Measurements from ENCODE around the gene RNU1-3.
"Not testable (repeated sequence)": the region's sequence is repeated elsewhere in the genome, so short reads cannot be mapped to it uniquely, and the experiment has no call there.

RNU1-3 gene

DNA sequence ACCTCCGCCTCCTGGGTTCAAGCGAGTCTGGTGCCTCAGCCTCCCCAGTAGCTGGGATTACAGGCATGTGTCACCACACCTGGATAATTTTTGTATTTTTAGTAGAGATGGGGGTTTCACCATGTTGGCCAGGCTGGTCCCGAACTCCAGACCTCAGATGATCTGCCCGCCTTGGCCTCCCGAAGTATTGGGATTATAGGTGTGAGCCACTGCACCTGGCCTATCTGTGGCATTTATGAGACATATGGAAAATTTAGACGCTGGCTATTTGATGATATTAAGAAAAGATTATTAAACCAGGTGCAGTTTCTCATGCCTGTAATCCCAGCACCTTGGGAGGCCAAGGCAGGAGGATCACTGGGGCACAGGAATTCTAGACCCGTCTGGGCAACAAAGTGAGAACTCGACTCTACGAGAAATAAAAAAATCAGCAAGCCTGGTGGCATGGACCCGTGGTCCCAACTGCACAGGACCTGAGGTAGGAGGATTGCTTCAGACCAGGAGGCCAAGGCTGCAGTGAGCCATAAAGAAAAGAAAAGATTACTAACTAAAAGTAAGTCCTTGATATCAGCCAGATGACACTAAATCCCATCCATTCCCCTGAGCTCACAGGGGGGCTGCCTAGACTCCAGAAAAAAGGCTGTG lies 30.1 kb downstream of the RNU1-3 start:
- not testable (repeated sequence) for DNase-seq (ENCODE audit: low spot score)

DNA sequence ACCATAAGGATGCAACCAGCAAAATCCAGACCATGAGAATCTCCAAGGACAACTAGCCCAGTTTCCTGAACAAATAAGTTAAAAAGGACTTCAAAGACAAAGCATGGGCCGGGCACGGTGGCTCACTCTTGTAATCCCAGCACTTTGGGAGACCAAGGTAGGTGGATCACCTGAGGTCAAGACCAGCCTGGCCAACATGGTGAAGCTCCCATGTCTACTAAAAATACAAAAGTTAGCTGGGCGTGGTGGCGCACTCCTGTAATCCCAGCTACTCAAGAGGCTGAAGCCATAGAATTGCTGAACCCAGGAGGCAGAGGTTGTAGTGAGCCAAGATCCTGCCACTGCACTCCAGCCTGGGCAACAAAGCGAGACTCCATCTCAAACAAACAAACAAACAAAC lies 30.8 kb downstream of the RNU1-3 start:
- DNase-seq (ENCODE audit: low spot score): not testable (repeated sequence)

DNA sequence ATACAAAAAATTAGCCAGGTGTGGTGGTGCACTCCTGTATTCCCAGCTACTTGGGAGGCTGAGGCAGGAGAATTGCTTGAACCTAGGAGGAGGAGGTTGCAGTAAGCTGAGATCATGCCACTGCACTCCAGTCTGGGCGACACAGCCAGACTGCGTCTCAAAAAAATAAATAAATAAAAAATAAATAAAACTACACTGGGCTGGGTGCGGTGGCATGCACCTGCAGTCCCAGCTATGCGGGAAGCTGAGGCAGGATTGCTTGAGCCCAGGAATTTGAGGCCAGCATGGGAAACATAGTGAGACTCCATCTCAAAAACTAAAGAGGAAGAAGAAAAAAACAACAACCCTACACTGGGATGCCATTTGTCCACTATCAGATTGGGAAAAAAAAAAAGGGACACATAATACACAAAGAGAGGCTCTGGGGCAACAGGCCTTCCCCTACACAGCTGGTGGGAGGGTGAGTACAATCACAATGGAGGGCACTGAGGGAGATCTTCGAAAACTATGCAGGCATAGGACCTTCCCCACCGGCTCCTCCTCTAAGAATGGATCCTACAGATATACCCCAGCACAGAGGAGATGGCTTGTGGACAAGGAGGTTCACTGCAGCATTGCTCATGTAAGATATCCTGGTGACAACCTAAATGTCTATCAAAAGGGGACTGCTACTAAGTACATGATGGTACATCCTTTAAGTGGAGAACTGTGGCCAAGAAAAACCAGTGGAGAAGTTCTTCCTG lies 33.0 kb downstream of the RNU1-3 start:
- DNase-seq (ENCODE audit: low spot score): not testable (repeated sequence)

DNA sequence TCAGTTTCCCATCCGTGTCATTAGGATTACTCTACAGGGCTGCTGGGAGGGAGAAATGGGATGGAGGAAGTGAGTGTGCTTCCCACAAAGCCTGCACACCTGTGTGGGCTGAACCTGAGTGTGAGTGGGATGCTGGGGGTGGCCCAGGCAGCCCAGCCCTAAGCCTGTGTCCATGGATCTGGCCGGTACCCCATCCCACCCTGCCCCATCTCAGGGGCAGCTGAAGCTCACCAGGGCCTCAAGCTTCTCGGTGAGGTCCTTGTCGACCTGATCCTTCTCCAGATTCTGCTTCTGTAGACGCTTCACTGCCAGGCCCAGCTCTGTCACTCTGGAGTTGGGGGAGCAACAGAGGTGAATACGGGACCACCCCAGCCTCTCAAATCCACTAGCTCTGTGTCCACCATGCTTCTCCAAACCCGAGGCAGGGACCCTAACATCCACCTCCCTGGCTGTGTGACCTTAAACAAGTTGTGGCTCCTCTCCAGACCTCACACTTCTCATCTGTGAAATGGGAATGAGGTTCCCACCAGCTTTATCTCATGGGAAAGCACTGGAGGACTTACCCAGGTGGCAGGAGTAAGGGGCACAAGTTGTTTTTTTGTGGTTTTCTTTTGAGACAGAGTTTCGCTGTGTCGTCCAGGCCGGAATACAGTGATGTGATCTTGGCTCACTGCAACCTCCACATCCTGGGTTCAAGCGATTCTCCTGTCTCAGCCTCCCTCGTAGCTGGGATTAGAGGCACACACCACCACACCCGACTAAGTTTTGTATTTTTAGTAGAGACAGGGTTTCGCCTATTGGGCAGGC lies 34.5 kb downstream of the RNU1-3 start:
- DNase-seq (ENCODE audit: low spot score): not testable (repeated sequence)

DNA sequence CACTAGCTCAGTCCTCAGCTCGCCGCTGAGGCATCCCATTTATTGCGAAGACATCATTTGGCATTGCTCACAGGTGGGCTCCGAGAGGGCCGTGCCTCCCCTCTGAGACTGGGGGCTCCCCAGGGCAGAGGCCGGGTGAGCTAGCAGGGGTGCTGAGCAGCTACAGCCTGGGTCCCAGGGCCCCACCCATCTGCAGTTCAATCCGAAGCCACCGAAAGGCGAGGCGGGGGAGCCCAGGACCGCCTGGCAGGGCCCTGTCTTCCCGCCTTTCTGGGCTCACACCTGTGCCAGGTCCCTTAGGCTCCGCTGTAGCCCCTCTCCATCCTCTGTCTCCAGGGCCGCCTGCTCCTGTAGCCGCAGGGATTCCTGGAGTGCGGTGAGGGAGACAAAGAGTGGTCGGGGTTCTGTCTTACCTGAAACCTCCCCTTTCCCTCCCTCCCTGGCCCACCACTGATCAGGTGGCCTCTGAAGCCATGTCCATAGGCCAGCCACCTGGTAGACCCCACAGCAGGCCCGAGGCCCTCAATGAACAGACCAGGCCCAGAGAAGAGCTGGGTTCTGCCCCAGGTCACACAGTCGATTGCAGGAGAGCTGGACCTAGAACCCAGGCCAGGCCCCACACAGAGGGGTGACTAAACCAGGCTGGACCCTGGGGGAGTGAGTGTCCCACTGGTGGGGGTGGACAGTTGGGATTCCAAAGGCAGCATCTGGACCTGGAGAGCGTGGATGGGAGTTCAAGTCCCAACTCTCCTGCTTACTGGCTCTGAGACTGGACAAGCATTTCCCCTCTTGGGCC lies 35.3 kb downstream of the RNU1-3 start:
- no peak for DNase-seq (ENCODE audit: low spot score)

DNA sequence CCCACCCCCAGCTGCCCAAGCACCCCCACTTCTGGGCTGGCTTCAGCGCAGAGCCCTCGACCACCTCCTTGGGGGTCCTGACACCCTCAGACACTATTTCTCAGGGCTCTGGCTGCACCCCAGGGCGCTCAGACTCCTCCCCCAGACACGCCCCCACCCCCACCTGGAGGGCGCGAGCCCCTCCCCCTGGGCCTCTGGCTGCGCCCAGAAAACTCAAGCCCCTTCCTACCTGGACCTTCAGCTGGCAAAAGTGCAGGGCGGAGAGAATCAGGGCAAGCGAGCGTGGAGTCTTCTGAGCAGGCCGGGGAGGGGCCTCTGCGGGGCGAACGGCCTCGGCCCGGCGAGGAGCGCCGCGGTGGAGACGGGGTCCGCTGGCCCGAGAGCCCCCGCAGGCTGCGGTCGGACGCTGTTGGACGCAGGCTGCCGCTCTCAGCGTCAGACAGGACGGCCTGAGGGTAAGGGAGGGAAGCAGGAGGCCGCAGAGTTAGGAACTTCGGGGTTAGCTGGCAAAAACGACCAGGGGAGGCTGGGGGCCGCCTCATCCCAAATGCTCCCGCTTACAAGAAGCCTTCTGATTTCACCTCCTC lies 36.0 kb downstream of the RNU1-3 start:
- DNase-seq (ENCODE audit: low spot score): no peak

DNA sequence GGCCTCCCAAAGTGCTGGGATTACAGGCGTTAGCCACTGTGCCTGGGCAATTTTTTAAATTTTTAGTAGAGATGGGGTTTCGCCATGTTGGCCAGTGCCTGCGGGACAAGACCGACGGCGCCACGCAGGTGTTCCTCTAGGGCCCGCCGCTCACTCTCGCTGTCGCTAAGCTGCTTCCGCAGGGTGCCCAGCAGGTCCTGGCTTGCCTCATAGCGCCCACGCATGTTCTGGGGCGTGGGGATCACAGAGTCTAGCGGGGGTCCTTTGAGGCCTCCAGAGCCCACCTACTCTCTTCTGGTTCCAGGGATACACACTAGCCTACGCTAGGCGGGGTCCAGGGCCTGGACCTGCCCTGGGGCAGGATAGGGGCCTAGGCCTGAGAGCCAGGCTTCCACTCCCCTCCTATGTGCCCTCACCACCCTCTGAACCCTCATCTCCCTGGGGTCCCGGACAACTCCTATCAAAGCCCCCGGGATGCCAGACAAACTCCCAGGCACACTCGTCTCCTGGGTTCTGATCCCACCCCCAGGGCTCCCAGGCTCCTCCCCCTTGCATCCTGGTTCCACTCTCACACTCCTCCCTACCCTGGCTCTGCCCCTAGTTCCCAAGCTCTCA lies 36.7 kb downstream of the RNU1-3 start:
- DNase-seq (ENCODE audit: low spot score): not testable (repeated sequence)

DNA sequence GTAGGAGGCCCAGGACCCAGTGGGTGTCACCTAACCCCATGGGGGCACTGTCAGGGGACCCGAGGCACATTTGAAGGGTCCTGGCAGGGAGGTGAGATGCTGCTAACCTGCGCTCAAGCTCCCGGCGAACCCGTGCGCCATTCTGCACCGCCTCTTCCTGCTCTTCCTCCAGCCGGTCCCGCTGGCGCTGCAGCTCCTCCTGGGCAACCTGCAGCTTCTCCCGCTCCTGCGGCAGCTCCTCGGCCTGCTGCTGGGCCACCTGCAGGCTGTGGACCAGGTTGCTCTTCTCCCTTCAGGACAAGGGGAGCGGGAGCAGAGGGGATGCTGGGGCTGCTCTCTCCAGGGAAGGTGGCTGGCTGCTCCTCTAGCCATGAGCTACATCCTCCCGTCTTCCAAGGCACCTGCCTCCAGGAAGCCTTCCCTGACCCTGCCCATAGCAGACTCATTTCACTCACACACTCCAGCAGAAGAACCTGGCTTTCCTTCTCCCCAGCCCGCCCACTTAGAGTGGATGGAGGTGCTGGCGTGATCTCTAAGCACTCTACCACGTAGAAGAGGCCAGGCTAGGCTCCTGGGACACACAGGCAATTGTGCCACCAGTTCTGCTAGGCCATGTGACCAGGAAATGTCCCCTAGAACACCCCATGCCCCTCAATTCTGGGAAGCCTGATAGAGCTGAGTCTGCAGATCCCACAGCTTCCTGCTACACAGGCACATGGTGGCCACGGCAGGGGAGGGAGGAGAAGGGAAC lies 38.2 kb downstream of the RNU1-3 start:
- no peak for DNase-seq (ENCODE audit: low spot score)

DNA sequence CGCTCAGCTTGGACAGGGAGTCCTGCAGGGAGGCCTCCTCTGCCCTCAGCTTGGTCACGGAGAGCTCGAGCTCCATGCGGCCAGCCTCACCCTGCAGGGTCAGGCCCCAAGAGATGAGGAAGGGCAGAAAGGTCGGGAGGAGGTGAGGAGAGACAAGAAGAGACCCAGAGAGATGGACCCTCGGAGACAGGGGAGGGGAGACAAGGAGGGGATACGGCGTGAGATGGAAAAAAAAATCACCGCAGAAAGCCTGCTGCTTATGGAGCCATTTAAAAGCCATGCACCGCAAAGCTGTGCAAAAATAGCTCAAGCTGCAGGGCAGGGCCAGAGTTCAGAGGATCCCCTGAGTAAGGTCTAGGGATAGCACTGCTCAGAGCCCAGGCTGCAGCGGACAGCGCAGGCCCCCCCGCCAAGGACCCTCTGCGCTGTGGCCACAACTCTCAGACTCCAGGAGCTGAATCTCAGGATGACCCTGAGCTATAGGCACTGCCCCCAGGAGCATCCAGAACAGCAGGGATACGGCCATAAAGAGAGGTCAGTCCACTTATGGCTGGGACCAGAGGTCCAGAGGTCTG lies 40.3 kb downstream of the RNU1-3 start:
- DNase-seq (ENCODE audit: low spot score): not testable (repeated sequence)

DNA sequence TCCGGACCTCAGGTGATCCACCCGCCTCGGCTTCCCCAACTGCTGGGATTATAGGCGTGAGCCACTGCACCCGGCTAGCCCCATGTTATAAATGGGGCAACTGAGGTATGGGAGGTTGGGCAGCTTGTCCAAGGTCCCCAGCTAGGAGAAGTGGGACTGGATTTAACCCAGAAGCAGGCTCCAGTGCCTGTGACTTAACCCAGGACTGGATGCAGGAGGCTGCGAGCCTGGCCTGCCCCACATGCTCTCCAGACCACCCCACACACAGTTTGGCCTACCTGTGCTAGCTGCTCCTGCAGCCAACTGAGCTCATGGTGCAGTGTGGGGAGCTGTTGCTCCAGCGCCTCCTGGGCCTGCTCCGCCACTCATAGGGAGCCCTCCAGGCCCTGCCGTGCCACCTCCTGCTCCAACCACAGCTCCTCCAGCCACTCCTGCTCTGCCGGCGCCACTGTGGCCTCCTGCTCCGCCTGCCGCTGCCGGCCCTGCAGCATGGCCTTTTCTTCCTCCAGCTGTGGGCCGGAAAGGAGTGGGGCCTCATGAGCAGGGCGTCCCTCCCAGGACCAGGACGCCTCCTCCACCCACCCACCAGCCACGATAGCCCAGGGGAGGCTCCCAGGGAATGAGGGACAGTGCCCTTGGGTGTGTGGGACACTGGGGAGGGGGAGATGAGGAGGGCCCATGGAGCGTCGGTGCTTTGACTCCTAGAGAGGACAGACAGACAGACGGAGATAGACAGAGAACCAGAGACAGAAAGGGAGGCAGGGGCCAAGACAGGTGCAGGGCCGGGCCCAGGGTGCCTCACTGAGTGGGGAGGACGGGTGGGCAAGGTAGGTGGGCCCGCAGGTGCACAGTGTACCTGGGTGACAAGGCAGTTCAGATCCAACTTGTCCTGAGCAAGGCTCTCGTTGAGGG lies 41.0 kb downstream of the RNU1-3 start:
- no peak for DNase-seq (ENCODE audit: low spot score)

DNA sequence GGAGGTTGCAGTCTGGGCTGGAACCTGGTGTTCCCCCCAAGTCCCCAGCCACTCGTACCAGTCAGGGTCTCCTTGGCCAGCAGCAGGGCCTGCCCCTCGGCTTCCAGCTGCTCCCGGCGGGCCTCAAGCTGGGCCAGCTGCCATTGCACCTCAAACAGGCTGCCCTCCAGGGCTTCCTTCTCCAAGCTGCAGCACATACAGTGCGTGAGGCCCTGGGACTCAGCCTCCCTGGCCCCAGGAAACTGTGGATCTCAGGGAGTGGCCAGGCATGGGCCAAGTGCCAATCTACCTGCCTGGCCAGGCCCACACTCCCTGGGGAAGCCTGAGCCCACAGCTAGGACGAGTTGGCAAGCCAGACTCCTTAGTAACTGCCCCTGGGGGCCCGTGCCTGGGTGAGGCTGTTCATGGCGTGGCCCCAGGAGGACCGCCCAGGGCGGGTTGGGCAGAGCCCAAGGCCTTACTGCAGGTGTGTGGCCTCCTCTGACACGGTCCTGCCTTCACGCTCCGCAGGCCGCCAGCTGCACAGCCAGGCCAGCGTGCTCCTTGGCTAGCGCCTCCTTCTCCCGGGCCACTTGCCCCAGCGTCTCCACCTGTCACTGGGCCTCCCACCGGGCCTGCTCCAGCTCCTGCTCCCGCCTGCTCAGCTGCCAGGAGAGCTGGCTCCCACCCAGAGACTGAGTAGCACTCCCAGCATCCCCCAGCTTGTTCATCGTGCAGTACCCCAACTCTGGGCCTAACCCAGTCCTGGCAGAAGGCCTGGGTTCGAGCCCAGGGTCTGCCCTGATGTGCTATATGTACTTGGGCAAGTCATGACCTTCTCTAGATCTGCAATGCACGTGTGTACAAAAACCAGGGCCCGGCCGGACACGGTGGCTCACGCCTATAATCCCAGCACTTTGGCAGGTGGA lies 42.7 kb downstream of the RNU1-3 start:
- DNase-seq (ENCODE audit: low spot score): not testable (repeated sequence)

DNA sequence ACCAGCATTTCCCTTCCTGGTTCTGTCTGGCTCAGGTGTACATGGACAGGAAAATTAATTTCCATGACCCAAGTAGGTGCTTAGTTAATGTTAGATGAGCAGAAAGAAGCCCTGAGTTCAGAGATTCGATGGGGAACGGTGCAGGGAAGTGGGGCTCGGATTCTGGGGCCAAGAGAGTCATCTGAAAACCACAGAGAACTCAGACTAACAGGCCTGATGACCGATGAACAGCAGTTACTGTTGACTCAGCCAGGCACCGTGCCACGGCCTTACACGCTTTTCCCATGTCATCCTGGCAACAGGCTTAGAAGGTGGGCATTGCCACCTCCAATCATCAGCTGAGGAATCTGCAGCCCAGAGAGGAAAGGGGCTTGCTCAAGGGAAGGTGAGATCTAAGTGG lies 43.4 kb downstream of the RNU1-3 start:
- not testable (repeated sequence) for DNase-seq (ENCODE audit: low spot score)

DNA sequence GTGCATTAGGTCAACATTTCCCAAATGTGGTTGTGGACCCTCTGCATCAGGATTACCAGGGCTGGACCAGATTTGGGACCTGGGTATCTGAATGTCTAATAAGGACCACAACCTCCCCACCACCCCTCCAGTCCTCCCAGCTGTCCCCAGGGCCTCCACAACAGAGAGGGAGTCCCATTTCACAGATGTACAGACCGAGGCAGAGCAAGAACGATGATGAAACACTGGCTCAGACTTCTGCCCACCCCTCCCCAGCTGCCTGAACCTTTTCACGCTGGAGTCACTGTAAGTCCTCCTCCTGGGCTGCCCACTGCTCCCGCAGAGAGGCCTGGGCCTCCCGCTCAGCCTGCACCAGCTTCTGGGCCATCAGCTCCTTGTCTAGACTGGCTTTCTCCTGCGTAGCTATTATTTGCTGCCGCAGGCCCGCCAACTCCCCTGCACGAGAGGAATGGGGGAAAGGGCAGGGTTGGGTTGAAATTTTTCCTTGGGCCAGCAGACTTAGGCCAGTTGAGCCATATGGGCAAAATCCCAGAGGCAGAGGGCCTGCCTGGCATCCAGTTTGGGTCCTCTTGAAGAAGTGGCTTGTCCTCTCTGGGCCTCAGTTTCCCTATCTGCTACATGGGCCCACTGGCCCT lies 45.0 kb downstream of the RNU1-3 start:
- DNase-seq (ENCODE audit: low spot score): not testable (repeated sequence)

DNA sequence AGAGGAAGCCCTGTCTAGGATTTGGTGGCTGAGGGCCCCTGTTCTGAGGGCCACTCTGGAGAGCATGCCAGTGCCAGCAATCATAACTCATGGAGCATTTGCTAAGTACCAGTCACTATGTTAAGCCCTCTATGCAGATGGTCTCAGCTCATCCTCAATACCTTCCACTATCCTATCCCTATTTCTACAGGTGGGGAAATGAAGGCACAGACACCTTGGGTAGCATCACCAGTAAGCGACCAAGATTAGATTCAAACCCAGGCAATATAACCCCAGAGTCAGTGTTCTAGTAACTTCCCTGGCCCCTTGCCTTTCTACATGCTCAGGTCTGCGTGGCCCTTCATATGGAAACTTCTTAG lies 45.5 kb downstream of the RNU1-3 start:
- DNase-seq (ENCODE audit: low spot score): no peak

DNA sequence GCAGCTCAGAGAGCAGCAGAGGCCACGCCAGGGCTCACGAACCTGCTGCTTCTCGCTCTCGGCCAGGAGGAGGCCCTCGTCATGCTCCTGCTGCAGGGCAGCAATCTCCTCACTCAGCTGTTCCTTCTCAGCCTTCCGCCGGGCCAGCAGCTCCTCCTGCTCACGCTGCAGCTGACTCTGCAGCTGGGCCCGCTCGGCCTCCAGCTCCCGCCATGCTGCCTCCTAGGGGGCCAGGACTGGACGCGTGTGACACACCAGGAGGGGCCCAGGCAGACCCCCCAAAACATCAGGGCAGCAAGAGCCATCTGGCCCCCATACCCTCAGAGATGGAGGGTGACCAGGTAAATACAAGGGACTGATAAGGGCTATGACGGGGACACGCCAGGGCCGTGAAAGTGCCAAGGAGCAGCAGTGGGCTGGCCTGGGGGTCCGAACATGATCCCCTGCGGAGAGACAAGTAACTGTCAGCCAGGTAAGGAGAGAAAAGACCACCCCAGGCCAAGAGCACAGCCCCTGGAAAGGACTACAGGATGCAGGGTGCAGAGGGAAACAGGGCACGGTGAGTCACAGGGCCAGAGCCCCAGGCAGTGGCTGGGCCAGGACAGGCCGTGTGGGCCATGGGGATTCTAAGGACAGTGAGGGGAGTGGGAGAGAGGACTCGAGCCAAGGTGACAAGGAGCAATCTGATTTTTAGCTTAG lies 46.8 kb downstream of the RNU1-3 start:
- not testable (repeated sequence) for DNase-seq (ENCODE audit: low spot score)

DNA sequence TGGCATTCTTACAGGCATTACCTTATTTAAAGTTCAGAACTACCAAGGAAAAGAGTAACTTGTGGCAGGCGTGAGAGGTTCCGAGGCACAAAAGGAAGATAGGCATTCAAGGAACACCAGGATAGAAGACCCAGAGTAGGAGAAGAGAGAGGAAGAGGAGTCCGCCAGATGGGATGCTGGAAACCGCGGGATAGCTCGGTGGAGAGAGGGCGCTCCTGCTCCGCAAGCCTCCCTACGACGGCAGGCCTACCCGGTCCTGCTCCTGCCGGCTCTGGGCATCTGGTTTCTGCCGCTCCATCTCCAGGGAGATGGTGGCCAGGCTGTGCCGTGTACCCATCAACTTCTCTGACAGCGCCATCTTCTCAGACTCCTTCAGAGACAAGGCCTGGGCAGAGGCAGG lies 48.0 kb downstream of the RNU1-3 start:
- no peak for DNase-seq (ENCODE audit: low spot score)

All from HuH-7 (cell line).